HepG2 (cell line): ENCODE results near the gene PRR22. TPM values are rescaled to one million over a fixed set of nuclear protein-coding genes. Genes with fewer than 3 reads are reported as not detected.

ENCODE experiments used
- ATAC-seq: fragments of 200-7000 bp; cut with Tn5 transposase; 3 replicates; pipeline ENCODE4 v1.9.1; 2020; ENCODE audit warnings: mild to moderate bottlenecking, moderate library complexity
- BruUV-seq: library from RNA; stranded (reverse); fragments of 400-500 nt; replicated peaks from 2 replicates; lab custom pipeline; 2021; lab: Mats Ljungman, UMichigan
- CTCF ChIA-PET: fragments of 300-600 bp; formaldehyde crosslinking; extraction: SDS; loops from one replicate; lab custom pipeline; 2021; ENCODE audit warnings: low total read pairs, inconsistent platforms, low intra/inter-chr PET ratio; lab: Yijun Ruan, JAX
- POLR2A ChIA-PET: fragments of 350-600 bp; sonication (Branson Sonifier 250); formaldehyde crosslinking; loops from one replicate; lab custom pipeline; 2020; ENCODE audit warnings: antibody characterized with exemption, inconsistent platforms; lab: Yijun Ruan, JAX
- DNase-seq: peaks from one replicate; pipeline ENCODE4 v3.0.0-alpha.2; 2015; ENCODE audit warnings: low spot score
- FAIRE-seq: peaks from 3 replicates; lab custom pipeline; 2011; peaks lifted over from hg19 to GRCh38; lab: Jason Lieb, UNC
- H2AFZ ChIP-seq: one replicate; pipeline ENCODE4 v1.6.1; 2011; ENCODE audit warnings: low read length, inconsistent platforms
- H3K27ac ChIP-seq: fragments of 300-600 bp; 3 replicates; pipeline ENCODE4 v1.8.0; 2011; ENCODE audit warnings: mixed run types, mild to moderate bottlenecking, mixed read lengths, low read length, inconsistent platforms; ENCODE audit not compliant: insufficient read depth; ENCODE audit errors: extremely low read length
- H3K27me3 ChIP-seq, 2 experiments: fragments of 200-600 bp in 1 of 2; 2 replicates in 1 of 2; 3 replicates in 1 of 2; pipeline versions ENCODE4 v1.6.0 to v1.8.0; 2011; ENCODE audit warnings: low read length in 2 of 2, mild to moderate bottlenecking in 2 of 2, moderate library complexity in 2 of 2, inconsistent platforms in 1 of 2; ENCODE audit not compliant: insufficient read depth in 2 of 2, control insufficient read depth in 1 of 2
- H3K36me3 ChIP-seq, 2 experiments: fragments of 200-600 bp in 1 of 2; replicated peaks in 1 of 2; 2 replicates in 1 of 2; 3 replicates in 1 of 2; pipeline versions ENCODE4 v1.5.1 to v1.8.0; 2011; ENCODE audit warnings: low read length in 2 of 2, inconsistent platforms in 1 of 2; ENCODE audit not compliant: insufficient read depth in 2 of 2, control insufficient read depth in 1 of 2
- H3K4me1 ChIP-seq: 2 replicates; pipeline ENCODE4 v1.5.1; 2012; ENCODE audit warnings: low read length, inconsistent platforms; ENCODE audit not compliant: insufficient read depth
- H3K4me2 ChIP-seq: 2 replicates; pipeline ENCODE4 v1.6.0; 2011; ENCODE audit warnings: low read depth, low read length, inconsistent platforms
- H3K4me3 ChIP-seq, 3 experiments: fragments of 200-600 bp in 1 of 3; sonication (generic), shearing (Covaris generic) in 1 of 3; replicated peaks in 1 of 3; 2 replicates each; pipeline ENCODE4 v1.5.1; 2011 to 2016; ENCODE audit warnings: low read length in 3 of 3, inconsistent platforms in 2 of 3, low read depth in 2 of 3, mild to moderate bottlenecking in 2 of 3, control low read depth in 1 of 3, mixed read lengths in 1 of 3; ENCODE audit not compliant: insufficient read depth in 1 of 3
- H3K79me2 ChIP-seq: one replicate; pipeline ENCODE4 v1.6.1; 2011; ENCODE audit warnings: low read length, inconsistent platforms; ENCODE audit not compliant: insufficient read depth
- H3K9ac ChIP-seq: 2 replicates; pipeline ENCODE4 v1.6.0; 2011; ENCODE audit warnings: mild to moderate bottlenecking, low read depth, low read length, inconsistent platforms; ENCODE audit not compliant: insufficient read depth
- H3K9me3 ChIP-seq: 2 replicates; pipeline ENCODE4 v1.5.1; 2012; ENCODE audit warnings: mild to moderate bottlenecking, low read length
- H4K20me1 ChIP-seq: 2 replicates; pipeline ENCODE4 v1.6.0; 2011; ENCODE audit warnings: inconsistent platforms, mild to moderate bottlenecking, low read length, moderate library complexity; ENCODE audit not compliant: insufficient read depth
- CHD4 ChIP-seq: fragments of 200-600 bp; sonication (generic); IDR thresholded peaks from 2 replicates; pipeline ENCODE4 v1.7.0; 2017; ENCODE audit warnings: mild to moderate bottlenecking, low read length, borderline replicate concordance
- CREB1 ChIP-seq, 2 experiments: fragments of 450-650 bp in 1 of 2; IDR thresholded peaks; 2 replicates each; pipeline ENCODE4 v1.6.1; 2016 to 2017; ENCODE audit warnings: control low read depth in 1 of 2, mild to moderate bottlenecking in 1 of 2, missing compliant biosample characterization in 1 of 2, missing genetic modification characterization in 1 of 2
- EP300 ChIP-seq, 3 experiments: sonication (generic) in 1 of 3; formaldehyde crosslinking in 1 of 3; IDR thresholded peaks; 2 replicates each; pipeline versions ENCODE4 v1.5.1 to v1.6.1; 2011 to 2020; ENCODE audit warnings: low read depth in 2 of 3, low read length in 2 of 3, borderline replicate concordance in 1 of 3, improper control_type of control experiment in 1 of 3, mild to moderate bottlenecking in 1 of 3, missing genetic modification reagents in 1 of 3, moderate library complexity in 1 of 3
- ETS1 ChIP-seq: sonication (generic); formaldehyde crosslinking; IDR thresholded peaks from 2 replicates; pipeline ENCODE4 v1.4.0; 2020; ENCODE audit warnings: missing genetic modification reagents
- HES4 ChIP-seq: sonication (generic); formaldehyde crosslinking; IDR thresholded peaks from 2 replicates; pipeline ENCODE4 v1.9.0; 2021; ENCODE audit warnings: mild to moderate bottlenecking, missing genetic modification reagents, borderline replicate concordance
- MIXL1 ChIP-seq: IDR thresholded peaks from 2 replicates; pipeline ENCODE4 v1.6.1; 2016
- NFYB ChIP-seq: sonication (generic); formaldehyde crosslinking; IDR thresholded peaks from 2 replicates; pipeline ENCODE4 v1.4.0; 2020; ENCODE audit warnings: missing genetic modification reagents
- NR2F6 ChIP-seq, 2 experiments: IDR thresholded peaks; 2 replicates each; pipeline ENCODE4 v1.6.1; 2016; ENCODE audit warnings: antibody characterized with exemption in 1 of 2, mild to moderate bottlenecking in 1 of 2
- POLR2A ChIP-seq, 2 experiments: IDR thresholded peaks; 2 replicates each; pipeline ENCODE4 v1.6.1; 2011; ENCODE audit warnings: low read depth in 2 of 2, low read length in 2 of 2, mild to moderate bottlenecking in 1 of 2, moderate library complexity in 1 of 2; ENCODE audit not compliant: insufficient read depth in 1 of 2
- REXO4 ChIP-seq: sonication (generic); formaldehyde crosslinking; IDR thresholded peaks from 2 replicates; pipeline ENCODE4 v1.8.0; 2022; ENCODE audit warnings: missing genetic modification reagents, mild to moderate bottlenecking, borderline replicate concordance
- SALL1 ChIP-seq: sonication (generic); formaldehyde crosslinking; IDR thresholded peaks from 2 replicates; pipeline ENCODE4 v1.8.0; 2022; ENCODE audit warnings: mild to moderate bottlenecking, missing genetic modification reagents
- TRIM24 ChIP-seq: sonication (generic); formaldehyde crosslinking; IDR thresholded peaks from 2 replicates; pipeline ENCODE4 v1.8.0; 2022; ENCODE audit warnings: mild to moderate bottlenecking, missing genetic modification reagents
- ZBTB42 ChIP-seq: sonication (generic); formaldehyde crosslinking; IDR thresholded peaks from 2 replicates; pipeline ENCODE4 v1.5.0; 2020; ENCODE audit warnings: mild to moderate bottlenecking, missing genetic modification reagents
- ZFP41 ChIP-seq: sonication (generic); formaldehyde crosslinking; IDR thresholded peaks from 2 replicates; pipeline ENCODE4 v1.4.0; 2020; ENCODE audit warnings: mild to moderate bottlenecking, missing genetic modification reagents, borderline replicate concordance
- ZNF350 ChIP-seq: sonication (generic); formaldehyde crosslinking; IDR thresholded peaks from 2 replicates; pipeline ENCODE4 v1.4.0; 2020; ENCODE audit warnings: mild to moderate bottlenecking, low read depth, missing genetic modification reagents, borderline replicate concordance
- ZNF414 ChIP-seq: sonication (generic); formaldehyde crosslinking; IDR thresholded peaks from 2 replicates; pipeline ENCODE4 v1.5.0; 2020; ENCODE audit warnings: missing genetic modification reagents
- ZNF552 ChIP-seq: sonication (generic); formaldehyde crosslinking; IDR thresholded peaks from 2 replicates; pipeline ENCODE4 v1.9.0; 2022; ENCODE audit warnings: missing genetic modification reagents, mild to moderate bottlenecking, borderline replicate concordance
- ZNF563 ChIP-seq: sonication (generic); formaldehyde crosslinking; IDR thresholded peaks from 2 replicates; pipeline ENCODE4 v1.8.0; 2022; ENCODE audit warnings: mild to moderate bottlenecking, moderate library complexity, missing genetic modification reagents
- ZNF607 ChIP-seq: sonication (generic); formaldehyde crosslinking; IDR thresholded peaks from 2 replicates; pipeline ENCODE4 v1.5.1; 2020; ENCODE audit warnings: missing genetic modification reagents, mild to moderate bottlenecking, borderline replicate concordance
- ZNF619 ChIP-seq: sonication (generic); formaldehyde crosslinking; IDR thresholded peaks from 2 replicates; pipeline ENCODE4 v1.4.0; 2020; ENCODE audit warnings: mild to moderate bottlenecking, missing genetic modification reagents
- WGBS: methylation state at CpG from one replicate; pipeline ENCODE4 v1.1.6; 2017; ENCODE audit warnings: low lambda C conversion rate; 5-methylcytosine and 5-hydroxymethylcytosine counted together
- in situ Hi-C: cut with HindIII; loops from 2 replicates; pipeline ENCODE4 v1.10.0; 2017; ENCODE audit warnings: low pct_unique_long_range_greater_than_20kb; ENCODE audit not compliant: extremely low pct_ligation_motif_present
- intact Hi-C: fragments of 100-400 bp; cut with micrococcal nuclease; formaldehyde crosslinking; loops from one replicate; pipeline ENCODE4 v1.10.0; 2022; ENCODE audit not compliant: unreplicated experiment
- polyA plus RNA-seq, 8 experiments: library from polyadenylated mRNA; depleted of rRNA in 3 of 8; stranded (reverse) in 7 of 8; unstranded in 1 of 8; fragments of >200 nt; fragmentation: Illumina TruSeq in 4 of 8; extraction: Trizol in 4 of 8; gene quantifications; 2 replicates each; pipeline versions ENCODE4 v1.2.1 to v1.2.3, GENCODE V29; 2011 to 2016; ENCODE audit warnings: low read depth in 4 of 8, missing spikeins in 1 of 8, mixed read lengths in 1 of 8; ENCODE audit not compliant: insufficient read depth in 1 of 8
- total RNA-seq, 5 experiments: library from RNA; depleted of rRNA; stranded (reverse); fragments of >200 nt; fragmentation: Illumina TruSeq; extraction: Trizol; gene quantifications; 2 replicates each; pipeline ENCODE4 v1.2.3, GENCODE V29; 2016; ENCODE audit warnings: low read depth in 1 of 5

Gene PRR22
- total and polyA plus RNA-seq, 2 of the 13 experiments (the other 11 are each of a cell fraction or from before 2014, with no cell fraction given) = 0.84 to 2.3 TPM

- peaks cover 12% of the 10 kb centered on the region for H3K79me2 ChIP-seq
- no peaks in the 10 kb centered on the region for H3K9me3 ChIP-seq
- no peaks in the 10 kb centered on the region; a peak in 1 of 5 replicates for H3K27me3 ChIP-seq
- BruUV-seq = no TSS peak
- H2AFZ ChIP-seq = no peak overlapping the region
- peak overlapping the region; percentile 89 for H3K27ac ChIP-seq
- CTCF ChIA-PET = interaction anchor here (2.5 kb wide), 1 partner anchor 23 kb away, joined by 19 read pairs; the partner anchor contains the start of gene NRTN
- peak overlapping the region; percentile 73 to 90 (median 83) for H3K4me3 ChIP-seq
- POLR2A ChIA-PET = interaction anchor here (0.5 to 4.2 kb wide), 35 partner anchors 10 to 205 kb away, joined by 3 to 96 read pairs (median 8); partner anchors contain the start of genes CATSPERD, DUS3L, FUT5 and FUT6
- DNase-seq (peak; percentile 89), ATAC-seq (peak; percentile 68), FAIRE-seq (peak; percentile 44)
- H4K20me1 ChIP-seq = no peaks in the 10 kb centered on the region
- intact Hi-C loops (loop anchor here (5.0 kb wide), 1 partner anchor 44 kb away; the partner anchor contains the start of gene FUT5), in situ Hi-C loops (no loop called here)
- peak overlapping the region; percentile 100 for H3K4me2 ChIP-seq
- peak overlapping the region; percentile 97 for H3K9ac ChIP-seq
- H3K36me3 ChIP-seq = peaks cover 0 to 5% of the 10 kb centered on the region in 2 experiments; a peak in 1 of 5 replicates
- peaks cover 55% of the 10 kb centered on the region for H3K4me1 ChIP-seq
- WGBS = 3% methylated on average over 37 of the region's 91 CpGs
- TF ChIP-seq REXO4 (CRISPR knock-in tag) (no peak), ZBTB42 (CRISPR knock-in tag) (no peak), CHD4 (no peak), CREB1 (IDR thresholded peaks at IDR 0.05) (peak; percentile 33), CREB1 (CRISPR knock-in tag; IDR thresholded peaks at IDR 0.05) (no peak), POLR2A (IDR thresholded peaks at IDR 0.05; ENCODE audit: insufficient read depth in 1 of 2, low read depth in 2 of 2, low read length in 2 of 2) (peak; percentile 96 to 99), ZNF619 (CRISPR knock-in tag) (peak; percentile 91; the same call in 1 of the 2 replicates), SALL1 (CRISPR knock-in tag) (peak; percentile 90), MIXL1 (peak; percentile 76; the same call in 1 of the 2 replicates), ETS1 (no peak), ZNF607 (peak; percentile 97), ZNF414 (CRISPR knock-in tag) (no peak), TRIM24 (CRISPR knock-in tag) (no peak), ZNF552 (CRISPR knock-in tag) (no peak; the same call in 1 of the 2 replicates), EP300 (IDR thresholded peaks at IDR 0.05; ENCODE audit: low read depth in 2 of 2, low read length in 2 of 2) (no peak), EP300 (CRISPR knock-in tag; IDR thresholded peaks at IDR 0.05; ENCODE audit: borderline replicate concordance) (peak; percentile 64), NFYB (CRISPR knock-in tag) (peak; percentile 32; the same call in 1 of the 2 replicates), ZNF350 (peak; percentile 71; the same call in 1 of the 2 replicates), ZNF563 (CRISPR knock-in tag) (peak; percentile 92; the same call in 1 of the 2 replicates), HES4 (CRISPR knock-in tag) (peak; percentile 19; the same call in 1 of the 2 replicates), NR2F6 (IDR thresholded peaks at IDR 0.05) (no peak), NR2F6 (CRISPR knock-in tag; IDR thresholded peaks at IDR 0.05) (no peak), ZFP41 (CRISPR knock-in tag) (peak; percentile 72; the same call in 1 of the 2 replicates)
These were observed 43.5 kb upstream of the PRR22 start for GRCh38 chr19:5827891-5828660.
